ENCODE results near the gene DOCK1.

Gene DOCK1

GRCh38 chr10:126964190-126964589 is 59.0 kb downstream of the DOCK1 start:
- 82% methylated on average over 7 of the region's 7 CpGs for WGBS, 2 experiments
- Histone ChIP-seq H3K9me3 (ENCODE audit: control insufficient read depth, low read length) (no peaks in the 10 kb centered on the region), H3K36me3 (ENCODE audit: control insufficient read depth, insufficient read depth, low read length) (no peaks in the 10 kb centered on the region), H3K27ac (ENCODE audit: insufficient read depth, low read depth, low read length, poor library complexity, severe bottlenecking) (no peak overlapping the region), H3K27me3 (ENCODE audit: control insufficient read depth, insufficient read depth, low read length, poor library complexity, severe bottlenecking) (no peaks in the 10 kb centered on the region), H3K4me3 (ENCODE audit: insufficient read depth, low read depth, low read length) (no peak overlapping the region), H3K4me1 (ENCODE audit: control insufficient read depth, insufficient read depth, low read length) (no peaks in the 10 kb centered on the region)

- no peaks in the 10 kb centered on the region for H3K36me3 ChIP-seq (ENCODE audit: control insufficient read depth, insufficient read depth, low read length)
- H3K4me3 ChIP-seq (ENCODE audit: insufficient read depth, low read depth, low read length), result no peak overlapping the region
- H3K4me1 ChIP-seq (ENCODE audit: control insufficient read depth, insufficient read depth, low read length), result no peaks in the 10 kb centered on the region
- no peak overlapping the region for H3K27ac ChIP-seq (ENCODE audit: insufficient read depth, low read depth, low read length, poor library complexity, severe bottlenecking)
- H3K27me3 ChIP-seq (ENCODE audit: control insufficient read depth, insufficient read depth, low read length, poor library complexity, severe bottlenecking), result no peaks in the 10 kb centered on the region
- 94 to 96% methylated on average over 5 of the region's 5 CpGs for WGBS, 2 experiments
- no peaks in the 10 kb centered on the region for H3K9me3 ChIP-seq (ENCODE audit: control insufficient read depth, low read length)
These were observed 61.7 kb downstream of the DOCK1 start for GRCh38 chr10:126966938-126967337.

- WGBS, 2 experiments, result 85 to 88% methylated on average over 8 of the region's 8 CpGs
- no peak overlapping the region for H3K27ac ChIP-seq (ENCODE audit: insufficient read depth, low read depth, low read length, poor library complexity, severe bottlenecking)
- no peaks in the 10 kb centered on the region for H3K9me3 ChIP-seq (ENCODE audit: control insufficient read depth, low read length)
- no peaks in the 10 kb centered on the region for H3K4me1 ChIP-seq (ENCODE audit: control insufficient read depth, insufficient read depth, low read length)
- H3K27me3 ChIP-seq (ENCODE audit: control insufficient read depth, insufficient read depth, low read length, poor library complexity, severe bottlenecking), result no peaks in the 10 kb centered on the region
- no peaks in the 10 kb centered on the region for H3K36me3 ChIP-seq (ENCODE audit: control insufficient read depth, insufficient read depth, low read length)
- H3K4me3 ChIP-seq (ENCODE audit: insufficient read depth, low read depth, low read length), result no peak overlapping the region
These were observed 64.1 kb downstream of the DOCK1 start for GRCh38 chr10:126969310-126969709.

- Histone ChIP-seq H3K4me1 (ENCODE audit: control insufficient read depth, insufficient read depth, low read length) (no peaks in the 10 kb centered on the region), H3K36me3 (ENCODE audit: control insufficient read depth, insufficient read depth, low read length) (no peaks in the 10 kb centered on the region), H3K9me3 (ENCODE audit: control insufficient read depth, low read length) (no peaks in the 10 kb centered on the region), H3K4me3 (ENCODE audit: insufficient read depth, low read depth, low read length) (no peak overlapping the region), H3K27me3 (ENCODE audit: control insufficient read depth, insufficient read depth, low read length, poor library complexity, severe bottlenecking) (no peaks in the 10 kb centered on the region), H3K27ac (ENCODE audit: insufficient read depth, low read depth, low read length, poor library complexity, severe bottlenecking) (no peak overlapping the region)
- 85 to 92% methylated on average over 11 of the region's 11 CpGs for WGBS, 2 experiments
These were observed 67.6 kb downstream of the DOCK1 start for GRCh38 chr10:126972635-126973414.

GRCh38 chr10:126975221-126975620 is 70.0 kb downstream of the DOCK1 start:
- Histone ChIP-seq H3K4me3 (ENCODE audit: insufficient read depth, low read depth, low read length) (no peak overlapping the region), H3K27me3 (ENCODE audit: control insufficient read depth, insufficient read depth, low read length, poor library complexity, severe bottlenecking) (no peaks in the 10 kb centered on the region)
- WGBS, 2 experiments, result 90 to 96% methylated on average over 5 of the region's 5 CpGs

GRCh38 chr10:126977216-126977615 is 72.0 kb downstream of the DOCK1 start:
- Histone ChIP-seq H3K27ac (ENCODE audit: insufficient read depth, low read depth, low read length, poor library complexity, severe bottlenecking) (no peak overlapping the region), H3K4me3 (ENCODE audit: insufficient read depth, low read depth, low read length) (no peak overlapping the region), H3K4me1 (ENCODE audit: control insufficient read depth, insufficient read depth, low read length) (no peaks in the 10 kb centered on the region), H3K36me3 (ENCODE audit: control insufficient read depth, insufficient read depth, low read length) (no peaks in the 10 kb centered on the region), H3K27me3 (ENCODE audit: control insufficient read depth, insufficient read depth, low read length, poor library complexity, severe bottlenecking) (no peaks in the 10 kb centered on the region), H3K9me3 (ENCODE audit: control insufficient read depth, low read length) (no peaks in the 10 kb centered on the region)
- 93% methylated on average over 6 of the region's 6 CpGs for WGBS, 2 experiments

More at GRCh38 chr10:126975221-126975620, 70.0 kb downstream of the DOCK1 start:
- Histone ChIP-seq H3K9me3 (ENCODE audit: control insufficient read depth, low read length) (no peaks in the 10 kb centered on the region), H3K36me3 (ENCODE audit: control insufficient read depth, insufficient read depth, low read length) (no peaks in the 10 kb centered on the region), H3K4me1 (ENCODE audit: control insufficient read depth, insufficient read depth, low read length) (no peaks in the 10 kb centered on the region), H3K27ac (ENCODE audit: insufficient read depth, low read depth, low read length, poor library complexity, severe bottlenecking) (no peak overlapping the region)

- Histone ChIP-seq H3K27ac (ENCODE audit: insufficient read depth, low read depth, low read length, poor library complexity, severe bottlenecking) (no peak overlapping the region), H3K9me3 (ENCODE audit: control insufficient read depth, low read length) (no peaks in the 10 kb centered on the region), H3K36me3 (ENCODE audit: control insufficient read depth, insufficient read depth, low read length) (no peaks in the 10 kb centered on the region), H3K4me1 (ENCODE audit: control insufficient read depth, insufficient read depth, low read length) (no peaks in the 10 kb centered on the region), H3K4me3 (ENCODE audit: insufficient read depth, low read depth, low read length) (no peak overlapping the region), H3K27me3 (ENCODE audit: control insufficient read depth, insufficient read depth, low read length, poor library complexity, severe bottlenecking) (no peaks in the 10 kb centered on the region)
- 92 to 100% methylated on average over 1 of the region's 1 CpG for WGBS, 2 experiments
These were observed 74.1 kb downstream of the DOCK1 start for GRCh38 chr10:126979311-126979710.

- Histone ChIP-seq H3K27ac (ENCODE audit: insufficient read depth, low read depth, low read length, poor library complexity, severe bottlenecking) (no peak overlapping the region), H3K4me3 (ENCODE audit: insufficient read depth, low read depth, low read length) (no peak overlapping the region), H3K9me3 (ENCODE audit: control insufficient read depth, low read length) (no peaks in the 10 kb centered on the region), H3K4me1 (ENCODE audit: control insufficient read depth, insufficient read depth, low read length) (no peaks in the 10 kb centered on the region), H3K36me3 (ENCODE audit: control insufficient read depth, insufficient read depth, low read length) (peaks cover 8% of the 10 kb centered on the region), H3K27me3 (ENCODE audit: control insufficient read depth, insufficient read depth, low read length, poor library complexity, severe bottlenecking) (no peaks in the 10 kb centered on the region)
- WGBS, 2 experiments, result 97 to 98% methylated on average over 4 to 6 of the region's 7 CpGs
These were observed 88.0 kb downstream of the DOCK1 start for GRCh38 chr10:126993208-126993607.

GRCh38 chr10:126997801-126998590 is 92.8 kb downstream of the DOCK1 start:
- 88 to 89% methylated on average over 7 to 8 of the region's 8 CpGs for WGBS, 2 experiments
- Histone ChIP-seq H3K36me3 (ENCODE audit: control insufficient read depth, insufficient read depth, low read length) (peaks cover 15% of the 10 kb centered on the region), H3K27me3 (ENCODE audit: control insufficient read depth, insufficient read depth, low read length, poor library complexity, severe bottlenecking) (no peaks in the 10 kb centered on the region), H3K27ac (ENCODE audit: insufficient read depth, low read depth, low read length, poor library complexity, severe bottlenecking) (no peak overlapping the region), H3K4me1 (ENCODE audit: control insufficient read depth, insufficient read depth, low read length) (no peaks in the 10 kb centered on the region), H3K9me3 (ENCODE audit: control insufficient read depth, low read length) (no peaks in the 10 kb centered on the region), H3K4me3 (ENCODE audit: insufficient read depth, low read depth, low read length) (no peak overlapping the region)

GRCh38 chr10:127000598-127000997 is 95.4 kb downstream of the DOCK1 start:
- Histone ChIP-seq H3K4me1 (ENCODE audit: control insufficient read depth, insufficient read depth, low read length) (no peaks in the 10 kb centered on the region), H3K27me3 (ENCODE audit: control insufficient read depth, insufficient read depth, low read length, poor library complexity, severe bottlenecking) (no peaks in the 10 kb centered on the region), H3K9me3 (ENCODE audit: control insufficient read depth, low read length) (no peaks in the 10 kb centered on the region), H3K27ac (ENCODE audit: insufficient read depth, low read depth, low read length, poor library complexity, severe bottlenecking) (no peak overlapping the region), H3K36me3 (ENCODE audit: control insufficient read depth, insufficient read depth, low read length) (peaks cover 10% of the 10 kb centered on the region), H3K4me3 (ENCODE audit: insufficient read depth, low read depth, low read length) (no peak overlapping the region)
- WGBS, 2 experiments, result 95% methylated on average over 12 of the region's 12 CpGs

Measured in ectodermal cell (in vitro differentiated cells).